Gastrocnemius medialis (tissue), 4 donors: ENCODE measurements around the gene PARN.

Source experiments
- POLR2A ChIP-seq, 2 donors: fragments of 450-650 bp; IDR thresholded peaks; one replicate each; pipeline ENCODE4 v1.6.1; 2017; ENCODE audit warnings: antibody characterized with exemption in 2 of 2, mild to moderate bottlenecking in 2 of 2, moderate library complexity in 2 of 2
- TF ChIP-seq, protein P1 (sequence below), 5 experiments: fragments of 450-650 bp in 3 of 5; fragments of 200-600 bp in 2 of 5; sonication (generic) in 2 of 5; IDR thresholded peaks in 4 of 5; conservative IDR thresholded peaks in 1 of 5; 1 replicate in 4 of 5; 2 replicates in 1 of 5; pipeline ENCODE4 v1.5.1; 2016 to 2019; ENCODE audit warnings: antibody characterized with exemption in 5 of 5, mild to moderate bottlenecking in 3 of 5, moderate library complexity in 3 of 5

DNA sequence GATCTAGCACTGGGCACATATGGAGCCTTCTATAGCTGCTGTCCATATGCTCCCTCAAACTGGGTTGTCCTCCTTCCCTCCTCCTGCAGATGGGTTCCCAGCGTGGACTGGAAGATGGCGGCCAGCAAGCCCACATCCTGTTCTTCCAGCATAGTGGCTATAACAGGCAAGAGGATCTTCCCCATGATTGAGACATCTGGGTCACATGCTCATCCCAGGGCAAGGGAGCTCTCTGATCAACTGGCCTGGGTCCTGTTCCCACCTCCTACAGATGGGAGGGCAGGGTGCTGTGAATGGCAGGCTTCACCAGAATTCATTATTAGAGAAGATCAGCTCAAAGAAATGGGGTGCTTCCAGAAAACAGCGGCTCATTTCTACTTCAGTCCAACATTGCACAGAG, 210.2 kb downstream of the PARN start:
- TF ChIP-seq, protein P1, sequence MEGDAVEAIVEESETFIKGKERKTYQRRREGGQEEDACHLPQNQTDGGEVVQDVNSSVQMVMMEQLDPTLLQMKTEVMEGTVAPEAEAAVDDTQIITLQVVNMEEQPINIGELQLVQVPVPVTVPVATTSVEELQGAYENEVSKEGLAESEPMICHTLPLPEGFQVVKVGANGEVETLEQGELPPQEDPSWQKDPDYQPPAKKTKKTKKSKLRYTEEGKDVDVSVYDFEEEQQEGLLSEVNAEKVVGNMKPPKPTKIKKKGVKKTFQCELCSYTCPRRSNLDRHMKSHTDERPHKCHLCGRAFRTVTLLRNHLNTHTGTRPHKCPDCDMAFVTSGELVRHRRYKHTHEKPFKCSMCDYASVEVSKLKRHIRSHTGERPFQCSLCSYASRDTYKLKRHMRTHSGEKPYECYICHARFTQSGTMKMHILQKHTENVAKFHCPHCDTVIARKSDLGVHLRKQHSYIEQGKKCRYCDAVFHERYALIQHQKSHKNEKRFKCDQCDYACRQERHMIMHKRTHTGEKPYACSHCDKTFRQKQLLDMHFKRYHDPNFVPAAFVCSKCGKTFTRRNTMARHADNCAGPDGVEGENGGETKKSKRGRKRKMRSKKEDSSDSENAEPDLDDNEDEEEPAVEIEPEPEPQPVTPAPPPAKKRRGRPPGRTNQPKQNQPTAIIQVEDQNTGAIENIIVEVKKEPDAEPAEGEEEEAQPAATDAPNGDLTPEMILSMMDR (IDR thresholded peaks at IDR 0.05 in 4 of 5, conservative IDR thresholded peaks at IDR 0.05 in 1 of 5): no peak
- TF ChIP-seq POLR2A (IDR thresholded peaks at IDR 0.05): no peak
